ENCODE results near the gene SLC6A6. TPM values are rescaled to one million over a fixed set of nuclear protein-coding genes. Genes with fewer than 3 reads are reported as not detected.

The SLC6A6 gene
- polyA plus RNA-seq, 1 donor (not counting 4 experiments of a cell fraction or from before 2014, with no cell fraction given): 8.3 TPM

DNA sequence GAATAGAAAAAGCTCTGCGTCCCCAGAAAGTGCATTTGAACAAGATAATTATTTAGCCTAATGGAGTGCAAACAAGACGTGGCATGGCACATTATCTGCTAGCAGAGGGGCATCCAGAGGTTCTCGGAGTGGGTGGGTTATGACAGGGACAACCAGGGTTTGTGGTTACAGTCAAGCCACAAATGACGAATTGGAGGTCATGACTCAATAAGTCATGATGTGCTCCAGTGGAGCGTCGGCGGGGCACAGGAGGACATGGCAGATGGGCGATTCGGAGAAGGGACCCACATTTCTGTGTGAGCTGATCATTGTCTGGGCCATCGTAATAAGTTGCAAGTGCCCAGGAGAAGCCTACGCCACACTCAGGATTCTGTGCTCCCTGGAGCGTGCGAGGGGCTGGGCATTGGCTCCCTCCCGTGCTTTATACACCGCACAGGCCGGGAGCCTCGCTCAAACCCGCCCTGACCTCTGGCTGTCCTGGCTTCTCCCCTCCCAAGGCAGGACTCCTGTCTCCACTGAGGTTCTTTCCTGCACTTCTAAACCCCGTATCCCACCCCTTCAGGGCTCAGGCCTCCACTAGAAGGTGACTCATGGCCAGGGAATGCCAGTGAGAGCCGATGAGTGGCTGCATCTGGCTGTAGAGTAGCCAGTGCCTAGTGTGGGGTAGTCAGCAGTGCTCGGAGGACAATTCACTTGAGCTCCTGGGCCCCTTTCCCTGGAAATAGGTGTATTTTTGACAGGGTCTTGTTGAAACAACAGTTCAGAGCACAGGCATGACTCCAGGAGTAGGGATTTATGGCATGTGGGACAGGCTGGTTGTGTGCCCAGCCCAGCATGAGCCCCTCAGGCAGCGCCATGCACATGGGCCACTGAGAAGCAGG lies 70.3 kb downstream of the SLC6A6 start:
- Histone ChIP-seq H3K4me1 (ENCODE audit: control insufficient read depth, extremely low read depth, insufficient read depth, low read length) (peaks cover 10% of the 10 kb centered on the region), H2AFZ (ENCODE audit: control insufficient read depth, low read length) (no peak overlapping the region), H3K4me2 (ENCODE audit: control insufficient read depth, extremely low read depth, insufficient read depth, low read depth, low read length) (no peak overlapping the region), H3K27ac (ENCODE audit: control insufficient read depth, insufficient read depth, low read length) (no peak overlapping the region), H3K9me3 (ENCODE audit: control insufficient read depth, low read depth, low read length) (no peaks in the 10 kb centered on the region), H3K9me1 (ENCODE audit: control insufficient read depth, extremely low read depth, insufficient read depth, low read length) (no peaks in the 10 kb centered on the region), H3K9ac (ENCODE audit: control insufficient read depth, extremely low read depth, insufficient read depth, low read length) (no peak overlapping the region), H3K4me3 (ENCODE audit: control insufficient read depth in 2 of 3, extremely low read depth in 1 of 3, insufficient read depth in 2 of 3, low read depth in 1 of 3, low read length in 3 of 3) (no peak overlapping the region), H3K79me2 (ENCODE audit: control insufficient read depth, insufficient read depth, low read length) (no peaks in the 10 kb centered on the region), H3K27me3 (ENCODE audit: control insufficient read depth, extremely low read depth, insufficient read depth, low read length) (no peaks in the 10 kb centered on the region), H4K20me1 (ENCODE audit: control insufficient read depth, extremely low read depth, insufficient read depth, low read length) (no peaks in the 10 kb centered on the region), H3K36me3 (ENCODE audit: control insufficient read depth in 2 of 2, extremely low read depth in 1 of 2, insufficient read depth in 2 of 2, low read length in 2 of 2) (peaks cover 0 to 8% of the 10 kb centered on the region in 2 experiments)
- DNase-seq (ENCODE audit: low read depth, low spot score) (no peak), FAIRE-seq (no peak)
- dilution Hi-C loops (cut with MboI; ENCODE audit: extremely low pct_ligation_motif_present, low sequenced_read_pairs): no loop called here
- TF ChIP-seq EZH2 (IDR thresholded peaks at IDR 0.05; ENCODE audit: low read length): no peak
- TF ChIP-seq, protein P1, sequence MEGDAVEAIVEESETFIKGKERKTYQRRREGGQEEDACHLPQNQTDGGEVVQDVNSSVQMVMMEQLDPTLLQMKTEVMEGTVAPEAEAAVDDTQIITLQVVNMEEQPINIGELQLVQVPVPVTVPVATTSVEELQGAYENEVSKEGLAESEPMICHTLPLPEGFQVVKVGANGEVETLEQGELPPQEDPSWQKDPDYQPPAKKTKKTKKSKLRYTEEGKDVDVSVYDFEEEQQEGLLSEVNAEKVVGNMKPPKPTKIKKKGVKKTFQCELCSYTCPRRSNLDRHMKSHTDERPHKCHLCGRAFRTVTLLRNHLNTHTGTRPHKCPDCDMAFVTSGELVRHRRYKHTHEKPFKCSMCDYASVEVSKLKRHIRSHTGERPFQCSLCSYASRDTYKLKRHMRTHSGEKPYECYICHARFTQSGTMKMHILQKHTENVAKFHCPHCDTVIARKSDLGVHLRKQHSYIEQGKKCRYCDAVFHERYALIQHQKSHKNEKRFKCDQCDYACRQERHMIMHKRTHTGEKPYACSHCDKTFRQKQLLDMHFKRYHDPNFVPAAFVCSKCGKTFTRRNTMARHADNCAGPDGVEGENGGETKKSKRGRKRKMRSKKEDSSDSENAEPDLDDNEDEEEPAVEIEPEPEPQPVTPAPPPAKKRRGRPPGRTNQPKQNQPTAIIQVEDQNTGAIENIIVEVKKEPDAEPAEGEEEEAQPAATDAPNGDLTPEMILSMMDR (optimal IDR thresholded peaks at IDR 0.05 in 1 of 3, IDR thresholded peaks at IDR 0.05 in 1 of 3, conservative IDR thresholded peaks at IDR 0.05 in 1 of 3; ENCODE audit: extremely low read depth in 1 of 3, insufficient read depth in 2 of 3, low read length in 3 of 3): no peak

DNA sequence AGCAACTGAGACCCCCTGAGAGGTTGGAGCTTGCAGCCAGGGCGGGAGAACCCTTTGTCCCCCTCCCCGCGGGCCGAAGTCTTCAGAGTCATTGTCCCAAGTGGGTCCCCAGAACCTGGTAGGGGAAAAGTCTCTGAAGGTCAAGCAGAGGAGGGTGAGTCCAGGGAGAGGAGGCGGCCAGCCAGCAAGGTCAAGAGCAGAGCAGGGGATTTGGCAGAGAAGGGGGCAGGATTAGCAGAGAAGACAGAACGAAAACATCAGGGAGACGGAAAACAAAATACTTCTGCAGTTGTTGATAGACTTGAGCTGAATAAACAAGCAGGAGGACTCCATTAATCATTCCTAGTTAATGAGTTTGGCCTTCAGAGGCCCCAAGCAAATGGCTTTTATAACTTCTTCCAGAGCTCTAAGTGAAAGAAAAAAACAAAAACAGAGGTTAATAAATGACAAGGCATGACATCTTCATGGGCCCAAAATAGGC lies 71.0 kb downstream of the SLC6A6 start:
- no peak overlapping the region for H2AFZ ChIP-seq (ENCODE audit: control insufficient read depth, low read length)
- FAIRE-seq (no peak), DNase-seq (ENCODE audit: low read depth, low spot score) (no peak)
- H3K4me2 ChIP-seq (ENCODE audit: control insufficient read depth, extremely low read depth, insufficient read depth, low read depth, low read length): no peak overlapping the region
- H3K4me3 ChIP-seq (ENCODE audit: control insufficient read depth in 2 of 3, extremely low read depth in 1 of 3, insufficient read depth in 2 of 3, low read depth in 1 of 3, low read length in 3 of 3): no peak overlapping the region
- no peaks in the 10 kb centered on the region for H3K9me3 ChIP-seq (ENCODE audit: control insufficient read depth, low read depth, low read length)
- no peak for TF ChIP-seq EZH2 (IDR thresholded peaks at IDR 0.05; ENCODE audit: low read length)
- TF ChIP-seq, protein P1 (optimal IDR thresholded peaks at IDR 0.05 in 1 of 3, IDR thresholded peaks at IDR 0.05 in 1 of 3, conservative IDR thresholded peaks at IDR 0.05 in 1 of 3; ENCODE audit: extremely low read depth in 1 of 3, insufficient read depth in 2 of 3, low read length in 3 of 3): no peak
- dilution Hi-C loops (cut with MboI; ENCODE audit: extremely low pct_ligation_motif_present, low sequenced_read_pairs): no loop called here
- peaks cover 10% of the 10 kb centered on the region for H3K4me1 ChIP-seq (ENCODE audit: control insufficient read depth, extremely low read depth, insufficient read depth, low read length)
- no peak overlapping the region for H3K27ac ChIP-seq (ENCODE audit: control insufficient read depth, insufficient read depth, low read length)
- H4K20me1 ChIP-seq (ENCODE audit: control insufficient read depth, extremely low read depth, insufficient read depth, low read length): no peaks in the 10 kb centered on the region
- no peaks in the 10 kb centered on the region for H3K79me2 ChIP-seq (ENCODE audit: control insufficient read depth, insufficient read depth, low read length)
- H3K9me1 ChIP-seq (ENCODE audit: control insufficient read depth, extremely low read depth, insufficient read depth, low read length): no peaks in the 10 kb centered on the region
- H3K36me3 ChIP-seq (ENCODE audit: control insufficient read depth in 2 of 2, extremely low read depth in 1 of 2, insufficient read depth in 2 of 2, low read length in 2 of 2): peaks cover 0 to 8% of the 10 kb centered on the region in 2 experiments
- no peak overlapping the region for H3K9ac ChIP-seq (ENCODE audit: control insufficient read depth, extremely low read depth, insufficient read depth, low read length)
- no peaks in the 10 kb centered on the region for H3K27me3 ChIP-seq (ENCODE audit: control insufficient read depth, extremely low read depth, insufficient read depth, low read length)
